IPS-20b (cell line): ENCODE measurements around the gene HDAC3.
A peak's percentile ranks its signal among the peaks of the same experiment; 100 is the strongest.

Source experiments
- H3K27ac ChIP-seq: one replicate; pipeline ENCODE4 v1.5.1; 2013; ENCODE audit warnings: low read length
- H3K27me3 ChIP-seq: 2 replicates; pipeline ENCODE4 v1.6.1; 2013; ENCODE audit warnings: mild to moderate bottlenecking, low read length, inconsistent platforms; ENCODE audit not compliant: insufficient read depth
- H3K36me3 ChIP-seq: 2 replicates; pipeline ENCODE4 v1.6.1; 2013; ENCODE audit warnings: low read depth, mild to moderate bottlenecking, inconsistent platforms, low read length, moderate library complexity; ENCODE audit not compliant: insufficient read depth
- H3K4me1 ChIP-seq: 2 replicates; pipeline ENCODE4 v1.6.1; 2013; ENCODE audit warnings: mild to moderate bottlenecking, control low read depth, inconsistent platforms, low read length, moderate library complexity; ENCODE audit not compliant: insufficient read depth
- H3K4me3 ChIP-seq: 2 replicates; pipeline ENCODE4 v1.5.1; 2013; ENCODE audit warnings: mild to moderate bottlenecking, low read length, inconsistent platforms
- H3K9ac ChIP-seq: 2 replicates; pipeline ENCODE4 v1.6.1; 2013; ENCODE audit warnings: low read depth, mild to moderate bottlenecking, inconsistent platforms, low read length, moderate library complexity
- H3K9me3 ChIP-seq: 2 replicates; pipeline ENCODE4 v1.6.1; 2013; ENCODE audit warnings: mild to moderate bottlenecking, low read depth, low read length, inconsistent platforms; ENCODE audit not compliant: insufficient read depth

The HDAC3 gene

GRCh38 chr5:141636413-141637122 lies at the start of gene HDAC3, which contains the start of gene RELL2:
TSS of gene HDAC3 (minus strand) at chr5:141636849. CDS start at chr5:141636790, 59 bp downstream.
TSS of gene RELL2 (plus strand) at chr5:141636997. CDS start at chr5:141638226, 1,229 bp downstream.
- Histone ChIP-seq H3K9me3 (no peaks in the 10 kb centered on the region), H3K36me3 (peaks cover 37% of the 10 kb centered on the region), H3K9ac (peak within 1 kb of the TSS; percentile 98), H3K4me3 (peak within 1 kb of the TSS; percentile 100), H3K27me3 (peaks cover 6% of the 10 kb centered on the region), H3K27ac (peak within 1 kb of the TSS; percentile 99), H3K4me1 (peaks cover 4% of the 10 kb centered on the region; the same call in 1 of the 2 replicates)

- no peak overlapping the region for H3K4me3 ChIP-seq
- H3K9me3 ChIP-seq: no peaks in the 10 kb centered on the region
- 0 out of 2 replicates have a peak, but pooled peaks cover 3% of the 10 kb centered on the region for H3K27me3 ChIP-seq
- no peak overlapping the region for H3K9ac ChIP-seq
- no peaks in the 10 kb centered on the region for H3K36me3 ChIP-seq
- no peak overlapping the region for H3K27ac ChIP-seq
- H3K4me1 ChIP-seq: peaks cover 25% of the 10 kb centered on the region
These were observed 48.9 kb upstream of the HDAC3 start for GRCh38 chr5:141685591-141685990.

GRCh38 chr5:141683596-141684141 lies 47.0 kb upstream of the HDAC3 start:
- Histone ChIP-seq H3K36me3 (peaks cover 16% of the 10 kb centered on the region), H3K4me3 (no peak overlapping the region), H3K4me1 (peaks cover 27% of the 10 kb centered on the region), H3K27ac (no peak overlapping the region), H3K27me3 (no peaks in the 10 kb centered on the region), H3K9me3 (no peaks in the 10 kb centered on the region), H3K9ac (peak overlapping the region; percentile 6; the same call in 1 of the 2 replicates)

GRCh38 chr5:141681695-141682641 lies 45.3 kb upstream of the HDAC3 start, which contains the start of gene ARAP3:
TSS of gene ARAP3 (minus strand) at chr5:141682230. CDS start at chr5:141680486, 1,744 bp downstream.
- no peaks in the 10 kb centered on the region for H3K9me3 ChIP-seq
- H3K27ac ChIP-seq: peak within 1 kb of the TSS; percentile 98
- peaks cover 27% of the 10 kb centered on the region for H3K36me3 ChIP-seq
- peak within 1 kb of the TSS; percentile 90 for H3K4me3 ChIP-seq
- no peaks in the 10 kb centered on the region for H3K27me3 ChIP-seq
- peaks cover 24% of the 10 kb centered on the region for H3K4me1 ChIP-seq
- peak within 1 kb of the TSS; percentile 92; the same call in 1 of the 2 replicates for H3K9ac ChIP-seq

- Histone ChIP-seq H3K9ac (peak overlapping the region; percentile 92; the same call in 1 of the 2 replicates), H3K27ac (peak overlapping the region; percentile 98), H3K4me1 (peaks cover 24% of the 10 kb centered on the region), H3K9me3 (no peaks in the 10 kb centered on the region), H3K36me3 (peaks cover 32% of the 10 kb centered on the region), H3K4me3 (peak overlapping the region; percentile 90), H3K27me3 (no peaks in the 10 kb centered on the region)
These were observed 44.6 kb upstream of the HDAC3 start for GRCh38 chr5:141681295-141681694.

GRCh38 chr5:141680751-141681201 lies 44.1 kb upstream of the HDAC3 start:
- Histone ChIP-seq H3K27ac (peak overlapping the region; percentile 98), H3K9ac (peak overlapping the region; percentile 92; the same call in 1 of the 2 replicates), H3K4me3 (peak overlapping the region; percentile 90), H3K9me3 (no peaks in the 10 kb centered on the region), H3K4me1 (peaks cover 24% of the 10 kb centered on the region), H3K36me3 (peaks cover 34% of the 10 kb centered on the region), H3K27me3 (no peaks in the 10 kb centered on the region)

- Histone ChIP-seq H3K27ac (peak overlapping the region; percentile 52), H3K36me3 (peaks cover 34% of the 10 kb centered on the region), H3K9ac (peak overlapping the region; percentile 51; the same call in 1 of the 2 replicates), H3K4me3 (peak overlapping the region; percentile 90; the same call in 1 of the 2 replicates), H3K9me3 (no peaks in the 10 kb centered on the region), H3K4me1 (peaks cover 24% of the 10 kb centered on the region), H3K27me3 (no peaks in the 10 kb centered on the region)
These were observed 43.5 kb upstream of the HDAC3 start for GRCh38 chr5:141680178-141680577.

- Histone ChIP-seq H3K27me3 (no peaks in the 10 kb centered on the region), H3K4me1 (peaks cover 17% of the 10 kb centered on the region), H3K9me3 (no peaks in the 10 kb centered on the region), H3K36me3 (peaks cover 41% of the 10 kb centered on the region), H3K27ac (no peak overlapping the region), H3K9ac (no peak overlapping the region), H3K4me3 (no peak overlapping the region)
These were observed 40.8 kb upstream of the HDAC3 start for GRCh38 chr5:141677415-141677814.

GRCh38 chr5:141675672-141676071 lies 39.0 kb upstream of the HDAC3 start:
- Histone ChIP-seq H3K9me3 (no peaks in the 10 kb centered on the region), H3K27ac (no peak overlapping the region), H3K4me3 (no peak overlapping the region), H3K9ac (no peak overlapping the region), H3K27me3 (no peaks in the 10 kb centered on the region), H3K4me1 (peaks cover 9% of the 10 kb centered on the region; the same call in 1 of the 2 replicates), H3K36me3 (peaks cover 58% of the 10 kb centered on the region)

- peaks cover 62% of the 10 kb centered on the region for H3K36me3 ChIP-seq
- no peaks in the 10 kb centered on the region for H3K27me3 ChIP-seq
- no peaks in the 10 kb centered on the region for H3K9me3 ChIP-seq
- peaks cover 6% of the 10 kb centered on the region; the same call in 1 of the 2 replicates for H3K4me1 ChIP-seq
- peak overlapping the region; percentile 60; the same call in 1 of the 2 replicates for H3K9ac ChIP-seq
- peak overlapping the region; percentile 15; the same call in 1 of the 2 replicates for H3K4me3 ChIP-seq
- H3K27ac ChIP-seq: peak overlapping the region; percentile 60
These were observed 38.1 kb upstream of the HDAC3 start for GRCh38 chr5:141674747-141675146.
